Upper lobe of left lung (tissue), 6 donors: ENCODE measurements around the gene IGSF9. TPM values are rescaled to one million over a fixed set of nuclear protein-coding genes. Genes with fewer than 3 reads are reported as not detected.

ENCODE experiments used
- ATAC-seq, 2 donors: fragments of 200-7000 bp; cut with Tn5 transposase; one replicate each; pipeline ENCODE4 v1.9.1; 2022; ENCODE audit warnings: mild to moderate bottlenecking in 2 of 2, moderate library complexity in 2 of 2; ENCODE audit not compliant: low FRiP score in 2 of 2
- DNase-seq, 2 donors: peaks; one replicate each; pipeline ENCODE4 v3.0.0-alpha.2; 2019 to 2020
- H3K27ac ChIP-seq, 4 donors: fragments of 200-600 bp; sonication (generic); one replicate each; pipeline ENCODE4 v1.5.1; 2016 to 2019
- H3K27me3 ChIP-seq, 4 donors: fragments of 200-600 bp; sonication (generic); one replicate each; pipeline ENCODE4 v1.5.1; 2017 to 2019
- H3K36me3 ChIP-seq, 4 donors: fragments of 200-600 bp; sonication (generic); one replicate each; pipeline ENCODE4 v1.5.1; 2016 to 2019
- H3K4me1 ChIP-seq, 4 donors: fragments of 200-600 bp; sonication (generic); one replicate each; pipeline ENCODE4 v1.5.1; 2018 to 2019
- H3K4me3 ChIP-seq, 4 donors: fragments of 200-600 bp; sonication (generic); one replicate each; pipeline ENCODE4 v1.5.1; 2017 to 2019; ENCODE audit warnings: mild to moderate bottlenecking in 2 of 4, moderate library complexity in 1 of 4
- H3K9me3 ChIP-seq, 4 donors: fragments of 200-600 bp; sonication (generic); one replicate each; pipeline ENCODE4 v1.5.1; 2018 to 2019
- EP300 ChIP-seq, 4 donors: sonication (generic); formaldehyde crosslinking; IDR thresholded peaks; one replicate each; pipeline ENCODE4 v1.5.1; 2017; ENCODE audit warnings: antibody characterized with exemption in 4 of 4, control low read depth in 2 of 4
- POLR2A ChIP-seq, 4 donors: fragments of 450-650 bp; IDR thresholded peaks; one replicate each; pipeline ENCODE4 v1.5.1; 2016 to 2017; ENCODE audit warnings: antibody characterized with exemption in 4 of 4, mild to moderate bottlenecking in 2 of 4
- POLR2AphosphoS5 ChIP-seq, 2 donors: sonication (generic); formaldehyde crosslinking; IDR thresholded peaks; one replicate each; pipeline ENCODE4 v1.5.1; 2017; ENCODE audit warnings: antibody characterized with exemption in 2 of 2
- WGBS, 2 donors: methylation state at CpG; one replicate each; pipeline ENCODE4 v1.1.5; 2017 to 2018; 5-methylcytosine and 5-hydroxymethylcytosine counted together
- total RNA-seq, 6 donors: library from RNA; depleted of rRNA in 4 of 6; stranded (reverse); fragments of >200 nt in 4 of 6; gene quantifications; one replicate each; pipeline versions ENCODE4 v1.1.0 to v1.2.1, GENCODE V29; 2016 to 2021
- TF ChIP-seq, protein P1 (sequence below), 6 experiments: fragments of 450-650 bp in 4 of 6; fragments of 200-600 bp in 2 of 6; sonication (generic) in 2 of 6; IDR thresholded peaks; one replicate each; pipeline ENCODE4 v1.5.1; 2016 to 2019; ENCODE audit warnings: antibody characterized with exemption in 6 of 6
- donor health status: DM: no; HTN: no; CAD: no; lungs with moderate emphysema.
- donor health status: DM: no; HTN: yes; CAD: no; lungs with severe emphysema.

IGSF9 gene
- total RNA-seq, 6 donors from 2014 or later, result 0.55 to 2.3 (median 1.5) TPM

DNA sequence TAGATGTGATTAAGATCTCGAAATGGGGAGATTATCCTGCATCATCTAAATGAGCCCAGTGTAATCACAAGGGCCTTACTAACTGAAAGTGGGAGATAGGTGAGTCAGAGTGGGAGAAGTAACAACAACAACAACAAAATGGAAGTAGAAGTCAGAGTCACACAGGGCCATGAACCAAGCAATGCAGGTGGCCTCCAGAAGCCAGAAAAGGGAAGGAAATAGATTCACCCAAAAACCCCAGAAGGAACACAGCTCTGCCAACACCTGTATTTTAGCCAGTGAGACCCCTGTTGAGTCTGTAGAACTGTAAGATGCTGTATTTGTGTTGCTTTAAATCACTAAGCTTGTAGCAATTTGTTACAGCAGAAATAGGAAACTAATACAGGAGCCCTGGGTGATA, 24.2 kb downstream of the IGSF9 start:
- H3K36me3 ChIP-seq, result peaks cover 21 to 54% (median 43%) of the 10 kb centered on the region in 4 donors
- peak overlapping the region; percentile 97 to 99 (median 97) for H3K27ac ChIP-seq
- peaks cover 72 to 83% (median 77%) of the 10 kb centered on the region in 4 donors for H3K4me1 ChIP-seq
- no peaks in the 10 kb centered on the region for H3K9me3 ChIP-seq
- no peaks in the 10 kb centered on the region for H3K27me3 ChIP-seq
- no peak for ATAC-seq
- no peak for DNase-seq
- TF ChIP-seq, protein P1, sequence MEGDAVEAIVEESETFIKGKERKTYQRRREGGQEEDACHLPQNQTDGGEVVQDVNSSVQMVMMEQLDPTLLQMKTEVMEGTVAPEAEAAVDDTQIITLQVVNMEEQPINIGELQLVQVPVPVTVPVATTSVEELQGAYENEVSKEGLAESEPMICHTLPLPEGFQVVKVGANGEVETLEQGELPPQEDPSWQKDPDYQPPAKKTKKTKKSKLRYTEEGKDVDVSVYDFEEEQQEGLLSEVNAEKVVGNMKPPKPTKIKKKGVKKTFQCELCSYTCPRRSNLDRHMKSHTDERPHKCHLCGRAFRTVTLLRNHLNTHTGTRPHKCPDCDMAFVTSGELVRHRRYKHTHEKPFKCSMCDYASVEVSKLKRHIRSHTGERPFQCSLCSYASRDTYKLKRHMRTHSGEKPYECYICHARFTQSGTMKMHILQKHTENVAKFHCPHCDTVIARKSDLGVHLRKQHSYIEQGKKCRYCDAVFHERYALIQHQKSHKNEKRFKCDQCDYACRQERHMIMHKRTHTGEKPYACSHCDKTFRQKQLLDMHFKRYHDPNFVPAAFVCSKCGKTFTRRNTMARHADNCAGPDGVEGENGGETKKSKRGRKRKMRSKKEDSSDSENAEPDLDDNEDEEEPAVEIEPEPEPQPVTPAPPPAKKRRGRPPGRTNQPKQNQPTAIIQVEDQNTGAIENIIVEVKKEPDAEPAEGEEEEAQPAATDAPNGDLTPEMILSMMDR (IDR thresholded peaks at IDR 0.05), result no peak
- TF ChIP-seq POLR2AphosphoS5 (IDR thresholded peaks at IDR 0.05) (no peak), EP300 (IDR thresholded peaks at IDR 0.05) (no peak), POLR2A (IDR thresholded peaks at IDR 0.05) (no peak)
- H3K4me3 ChIP-seq, result peak overlapping the region in 2 of 4 donors; percentile 82 to 99
- WGBS, 2 donors, result 47 to 64% methylated on average over 1 of the region's 1 CpG

DNA sequence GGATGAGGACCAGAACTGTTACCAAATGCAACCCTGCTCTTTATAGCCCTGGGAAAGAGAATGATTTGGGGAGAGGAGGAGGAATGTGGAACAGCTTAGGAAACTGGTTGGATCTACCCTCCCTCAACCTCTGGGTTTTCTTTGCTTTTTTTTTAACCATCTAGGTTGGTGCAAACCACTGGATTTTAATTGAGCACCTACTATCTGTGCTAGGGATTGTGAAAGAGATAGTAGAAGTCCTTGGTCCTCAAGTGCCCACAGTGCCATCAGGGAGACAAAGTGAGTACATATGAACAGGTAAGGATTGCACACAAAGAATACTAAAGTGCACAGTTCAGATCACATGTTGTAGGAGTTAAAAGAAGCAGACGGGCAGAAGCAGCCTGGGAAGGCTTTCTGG, 24.8 kb downstream of the IGSF9 start:
- Histone ChIP-seq H3K9me3 (no peaks in the 10 kb centered on the region), H3K4me3 (peak overlapping the region in 1 of 4 donors; percentile 82), H3K27me3 (no peaks in the 10 kb centered on the region), H3K36me3 (peaks cover 21 to 57% (median 45%) of the 10 kb centered on the region in 4 donors), H3K4me1 (peaks cover 71 to 83% (median 77%) of the 10 kb centered on the region in 4 donors), H3K27ac (peak overlapping the region; percentile 97 to 99 (median 97))
- 53 to 55% methylated on average over 1 of the region's 1 CpG for WGBS, 2 donors
- ATAC-seq (no peak), DNase-seq (no peak)
- TF ChIP-seq, protein P1 (IDR thresholded peaks at IDR 0.05), result no peak
- no peak for TF ChIP-seq POLR2A (IDR thresholded peaks at IDR 0.05)
- no peak for TF ChIP-seq POLR2AphosphoS5 (IDR thresholded peaks at IDR 0.05)
- TF ChIP-seq EP300 (IDR thresholded peaks at IDR 0.05), result no peak

DNA sequence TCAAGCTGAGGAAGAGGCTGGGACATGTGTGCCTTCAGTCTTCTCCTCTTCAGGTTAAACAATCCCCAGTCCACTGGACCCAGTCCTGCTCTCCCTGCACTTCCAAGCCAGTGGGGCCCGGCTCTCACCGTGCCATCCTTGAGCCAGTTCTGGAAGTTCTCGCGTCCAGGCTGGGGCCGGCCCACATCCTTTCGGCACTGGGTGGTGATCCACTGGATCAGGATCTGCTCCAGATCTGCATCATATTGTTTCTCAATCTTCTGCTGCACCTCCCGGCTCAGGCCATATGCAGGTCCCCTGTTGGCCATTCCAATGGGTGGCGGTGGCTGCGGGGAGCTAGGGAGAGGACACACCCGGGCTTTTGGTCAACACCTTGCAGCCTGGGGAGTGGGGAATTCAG, 25.2 kb downstream of the IGSF9 start:
- TF ChIP-seq, protein P1 (IDR thresholded peaks at IDR 0.05), result no peak
- TF ChIP-seq POLR2A (IDR thresholded peaks at IDR 0.05) (no peak), POLR2AphosphoS5 (IDR thresholded peaks at IDR 0.05) (no peak), EP300 (IDR thresholded peaks at IDR 0.05) (no peak)
- Histone ChIP-seq H3K27me3 (no peaks in the 10 kb centered on the region), H3K27ac (peak overlapping the region in 3 of 4 donors; percentile 97 to 99 (median 97)), H3K36me3 (peaks cover 21 to 58% (median 47%) of the 10 kb centered on the region in 4 donors), H3K9me3 (no peaks in the 10 kb centered on the region), H3K4me1 (peaks cover 70 to 88% (median 80%) of the 10 kb centered on the region in 4 donors), H3K4me3 (no peak overlapping the region)
- ATAC-seq, result no peak
- 85 to 98% methylated on average over 6 to 10 of the region's 10 CpGs for WGBS, 2 donors
- DNase-seq, result no peak

DNA sequence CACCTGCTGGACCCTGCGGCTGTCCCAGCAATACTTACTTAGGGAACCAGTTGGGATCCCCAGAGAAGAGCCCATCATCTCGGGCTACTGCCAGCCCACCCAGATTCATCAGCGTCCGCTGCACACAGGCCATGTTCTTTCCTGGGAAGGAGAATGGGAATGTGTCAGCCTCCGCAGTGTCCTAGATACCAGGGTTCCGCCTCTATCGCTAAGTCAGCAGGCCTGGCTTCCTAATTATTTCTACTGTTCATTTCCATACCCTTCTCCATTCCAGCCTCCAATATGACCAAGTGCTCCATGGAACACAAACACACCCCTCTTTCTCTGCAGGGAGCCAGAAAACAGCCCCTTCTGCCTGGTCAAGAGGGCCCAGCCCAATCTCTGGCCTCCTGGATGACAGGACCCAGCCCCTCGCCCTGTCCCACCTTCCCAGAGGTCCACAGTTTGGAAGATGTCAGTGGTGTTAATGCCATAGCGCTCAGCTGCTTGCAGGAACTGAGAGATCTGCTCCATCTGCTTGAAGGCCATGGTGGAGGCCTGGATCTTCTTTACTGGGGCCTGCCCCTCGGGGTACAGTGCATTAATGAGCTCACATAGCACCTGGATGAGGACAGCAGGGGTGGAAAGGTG, 26.1 kb downstream of the IGSF9 start:
- Histone ChIP-seq H3K27ac (peak overlapping the region in 3 of 4 donors; percentile 97 to 99 (median 97)), H3K27me3 (no peaks in the 10 kb centered on the region), H3K4me3 (no peak overlapping the region), H3K36me3 (peaks cover 21 to 58% (median 48%) of the 10 kb centered on the region in 4 donors), H3K9me3 (no peaks in the 10 kb centered on the region), H3K4me1 (peaks cover 70 to 95% (median 87%) of the 10 kb centered on the region in 4 donors)
- TF ChIP-seq POLR2AphosphoS5 (IDR thresholded peaks at IDR 0.05) (no peak), POLR2A (IDR thresholded peaks at IDR 0.05) (no peak), EP300 (IDR thresholded peaks at IDR 0.05) (no peak)
- TF ChIP-seq, protein P1 (IDR thresholded peaks at IDR 0.05), result no peak
- 94 to 95% methylated on average over 10 of the region's 10 CpGs for WGBS, 2 donors
- DNase-seq (no peak), ATAC-seq (no peak)
